CD14-positive monocyte (primary cell): ENCODE data around the gene CHKA. TPM values are rescaled to one million over a fixed set of nuclear protein-coding genes. Genes with fewer than 3 reads are reported as not detected.
A peak's percentile ranks its signal among the peaks of the same experiment; 100 is the strongest.

Experiments
- DNase-seq, 3 donors: peaks; one replicate each; pipeline ENCODE4 v3.0.0-alpha.2; 2011 to 2022
- H2AFZ ChIP-seq: 2 replicates; pipeline ENCODE4 v1.6.0; 2012; ENCODE audit warnings: mild to moderate bottlenecking, low read depth, low read length, inconsistent platforms; ENCODE audit not compliant: insufficient read depth, poor library complexity, severe bottlenecking
- H3K27ac ChIP-seq, 2 donors: 1 replicate in 1 of 2; 2 replicates in 1 of 2; pipeline ENCODE4 v1.5.1; 2012 to 2013; ENCODE audit warnings: low read length in 2 of 2, control low read depth in 1 of 2, inconsistent platforms in 1 of 2, low read depth in 1 of 2, mild to moderate bottlenecking in 1 of 2
- H3K27me3 ChIP-seq, 2 donors: one replicate each; pipeline versions ENCODE4 v1.6.0 to v1.6.1; 2011 to 2013; ENCODE audit warnings: low read length in 2 of 2; ENCODE audit not compliant: control insufficient read depth in 2 of 2, insufficient read depth in 2 of 2
- H3K36me3 ChIP-seq, 2 donors: replicated peaks in 1 of 2; 1 replicate in 1 of 2; 2 replicates in 1 of 2; pipeline versions ENCODE4 v1.5.1 to v1.6.1; 2012 to 2013; ENCODE audit warnings: low read length in 2 of 2, control low read depth in 1 of 2, inconsistent platforms in 1 of 2, mild to moderate bottlenecking in 1 of 2; ENCODE audit not compliant: insufficient read depth in 2 of 2, control insufficient read depth in 1 of 2
- H3K4me1 ChIP-seq, 2 donors: 1 replicate in 1 of 2; 2 replicates in 1 of 2; pipeline versions ENCODE4 v1.5.1 to v1.6.1; 2012 to 2013; ENCODE audit warnings: low read length in 2 of 2, control low read depth in 1 of 2, inconsistent platforms in 1 of 2, mild to moderate bottlenecking in 1 of 2, moderate library complexity in 1 of 2; ENCODE audit not compliant: insufficient read depth in 2 of 2, control insufficient read depth in 1 of 2
- H3K4me2 ChIP-seq: replicated peaks from 2 replicates; pipeline ENCODE3; 2012; ENCODE audit warnings: low read length, moderate library complexity, mild to moderate bottlenecking; ENCODE audit not compliant: poor library complexity, severe bottlenecking; ENCODE audit errors: extremely low read depth
- H3K4me3 ChIP-seq, 3 experiments: fragments of 200-600 bp in 1 of 3; sonication (generic) in 1 of 3; replicated peaks in 1 of 3; 1 replicate in 2 of 3; 2 replicates in 1 of 3; pipeline ENCODE4 v1.5.1; 2011 to 2013; ENCODE audit warnings: low read length in 3 of 3, mild to moderate bottlenecking in 3 of 3, control low read depth in 2 of 3, low read depth in 2 of 3, inconsistent platforms in 1 of 3, moderate library complexity in 1 of 3
- H3K79me2 ChIP-seq: 2 replicates; pipeline ENCODE4 v1.6.0; 2012; ENCODE audit warnings: mild to moderate bottlenecking, control low read depth, inconsistent platforms, low read length, moderate library complexity; ENCODE audit not compliant: insufficient read depth
- H3K9ac ChIP-seq: 2 replicates; pipeline ENCODE4 v1.6.0; 2017; ENCODE audit warnings: low read length, mild to moderate bottlenecking; ENCODE audit not compliant: insufficient read depth, poor library complexity, severe bottlenecking
- H3K9me3 ChIP-seq, 2 donors: replicated peaks in 1 of 2; 1 replicate in 1 of 2; 2 replicates in 1 of 2; pipeline versions ENCODE4 v1.5.1 to v1.6.1; 2012 to 2013; ENCODE audit warnings: low read length in 2 of 2, control low read depth in 1 of 2; ENCODE audit not compliant: control insufficient read depth in 1 of 2, insufficient read depth in 1 of 2
- H4K20me1 ChIP-seq: 2 replicates; pipeline ENCODE4 v1.6.0; 2012; ENCODE audit warnings: mild to moderate bottlenecking, low read length, control low read depth, moderate library complexity; ENCODE audit not compliant: insufficient read depth
- H3K27ac Mint-ChIP-seq, 7 donors: one replicate each; pipeline ENCODE4 v1.8.0; 2020; ENCODE audit warnings: mild to moderate bottlenecking in 7 of 7, mixed read lengths in 7 of 7, moderate library complexity in 6 of 7, inconsistent platforms in 2 of 7
- H3K27me3 Mint-ChIP-seq, 3 donors: one replicate each; pipeline ENCODE4 v1.8.0; 2021 to 2022; ENCODE audit warnings: low read depth in 3 of 3, mild to moderate bottlenecking in 3 of 3, mixed read lengths in 3 of 3, moderate library complexity in 3 of 3, inconsistent platforms in 1 of 3
- H3K36me3 Mint-ChIP-seq, 2 donors: one replicate each; pipeline ENCODE4 v1.8.0; 2020; ENCODE audit warnings: mixed read lengths in 2 of 2, inconsistent platforms in 1 of 2, mild to moderate bottlenecking in 1 of 2
- H3K4me1 Mint-ChIP-seq: one replicate; pipeline ENCODE4 v1.8.0; 2020; ENCODE audit warnings: mild to moderate bottlenecking, mixed read lengths
- H3K4me3 Mint-ChIP-seq, 2 donors: one replicate each; pipeline ENCODE4 v1.8.0; 2020; ENCODE audit warnings: mild to moderate bottlenecking in 2 of 2, mixed read lengths in 2 of 2, moderate library complexity in 1 of 2
- H3K9me3 Mint-ChIP-seq, 7 donors: one replicate each; pipeline ENCODE4 v1.8.0; 2020 to 2022; ENCODE audit warnings: mixed read lengths in 7 of 7, mild to moderate bottlenecking in 6 of 7, moderate library complexity in 6 of 7, inconsistent platforms in 2 of 7
- WGBS: methylation state at CpG from one replicate; pipeline ENCODE4 v1.1.5; 2013; ENCODE audit warnings: missing lambda C conversion rate; ENCODE audit not compliant: insufficient coverage; 5-methylcytosine and 5-hydroxymethylcytosine counted together
- intact Hi-C, 2 donors: fragments of 100-400 bp; cut with micrococcal nuclease; formaldehyde crosslinking; loops; one replicate each; pipeline versions ENCODE4 v1.15.0 to v1.15.1; 2023
- polyA plus RNA-seq, 3 donors: library from polyadenylated mRNA; depleted of rRNA in 1 of 3; unstranded in 2 of 3; stranded (reverse) in 1 of 3; fragments of 300-500 nt in 2 of 3; fragments of >200 nt in 1 of 3; fragmentation: Illumina TruSeq in 2 of 3; gene quantifications; 1 replicate in 2 of 3; 2 replicates in 1 of 3; pipeline ENCODE4 v1.2.3, GENCODE V29; 2012 to 2021
- TF ChIP-seq, protein P1 (sequence below): fragments of 200-600 bp; IDR thresholded peaks from one replicate; pipeline ENCODE4 v1.8.0; 2022; ENCODE audit warnings: antibody characterized with exemption, mild to moderate bottlenecking

The CHKA gene
- polyA plus RNA-seq, 3 donors: 2.8 to 20.9 (median 5.7) TPM

DNA sequence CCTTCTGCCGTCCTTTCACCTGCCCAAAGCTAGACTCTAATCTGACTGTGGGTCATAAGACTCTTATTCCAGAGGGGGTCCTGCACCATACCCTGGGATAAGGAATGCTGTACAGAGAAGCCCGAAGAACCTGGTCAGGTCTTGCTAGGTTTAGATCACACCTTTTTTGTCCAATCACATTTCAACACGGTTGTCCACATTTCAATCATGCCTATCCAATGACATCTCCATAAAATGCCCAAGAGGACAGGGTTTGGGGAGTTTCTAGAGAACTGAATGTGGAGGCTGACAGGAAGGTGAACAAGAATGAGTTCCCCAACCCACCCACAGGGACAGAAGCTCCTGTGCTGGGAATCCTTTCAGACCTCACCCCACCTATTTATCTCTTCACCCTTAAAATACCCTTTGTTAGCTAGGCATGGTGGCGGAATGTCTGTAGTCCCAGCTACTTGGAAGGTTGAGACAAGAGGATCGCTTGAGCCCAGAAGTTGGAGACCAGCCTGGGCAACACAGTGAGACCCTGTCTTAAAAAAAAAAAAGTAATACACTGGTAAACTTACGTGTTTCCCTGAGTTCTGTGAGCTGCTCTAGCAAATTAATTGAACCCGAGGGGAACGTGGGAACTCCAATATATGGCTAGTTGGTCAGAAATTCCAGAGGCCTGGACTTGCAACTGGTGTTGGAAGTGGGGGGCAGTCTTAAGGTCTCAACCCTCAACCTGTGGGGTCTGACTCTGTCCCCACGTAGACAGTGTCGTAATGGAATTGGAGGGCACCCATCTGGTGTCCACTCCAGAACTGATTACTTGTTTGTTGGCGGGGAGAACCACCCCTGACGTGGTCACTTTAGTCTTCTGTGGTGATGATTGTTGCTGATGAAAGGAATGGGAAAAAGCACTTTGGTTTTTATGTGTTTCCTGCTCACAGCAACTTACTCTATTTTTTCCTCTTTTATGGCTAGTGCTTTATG lies 64.6 kb downstream of the CHKA start:
- no peak for DNase-seq
- TF ChIP-seq, protein P1, sequence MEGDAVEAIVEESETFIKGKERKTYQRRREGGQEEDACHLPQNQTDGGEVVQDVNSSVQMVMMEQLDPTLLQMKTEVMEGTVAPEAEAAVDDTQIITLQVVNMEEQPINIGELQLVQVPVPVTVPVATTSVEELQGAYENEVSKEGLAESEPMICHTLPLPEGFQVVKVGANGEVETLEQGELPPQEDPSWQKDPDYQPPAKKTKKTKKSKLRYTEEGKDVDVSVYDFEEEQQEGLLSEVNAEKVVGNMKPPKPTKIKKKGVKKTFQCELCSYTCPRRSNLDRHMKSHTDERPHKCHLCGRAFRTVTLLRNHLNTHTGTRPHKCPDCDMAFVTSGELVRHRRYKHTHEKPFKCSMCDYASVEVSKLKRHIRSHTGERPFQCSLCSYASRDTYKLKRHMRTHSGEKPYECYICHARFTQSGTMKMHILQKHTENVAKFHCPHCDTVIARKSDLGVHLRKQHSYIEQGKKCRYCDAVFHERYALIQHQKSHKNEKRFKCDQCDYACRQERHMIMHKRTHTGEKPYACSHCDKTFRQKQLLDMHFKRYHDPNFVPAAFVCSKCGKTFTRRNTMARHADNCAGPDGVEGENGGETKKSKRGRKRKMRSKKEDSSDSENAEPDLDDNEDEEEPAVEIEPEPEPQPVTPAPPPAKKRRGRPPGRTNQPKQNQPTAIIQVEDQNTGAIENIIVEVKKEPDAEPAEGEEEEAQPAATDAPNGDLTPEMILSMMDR: no peak
- no peaks in the 10 kb centered on the region for H3K27me3 Mint-ChIP-seq
- Histone ChIP-seq H3K27ac (no peak overlapping the region), H3K4me2 (no peak overlapping the region), H3K27me3 (no peaks in the 10 kb centered on the region), H4K20me1 (peaks cover 28% of the 10 kb centered on the region), H3K4me1 (no peaks in the 10 kb centered on the region), H3K9ac (no peak overlapping the region), H3K79me2 (no peaks in the 10 kb centered on the region), H2AFZ (no peak overlapping the region), H3K36me3 (peaks cover 23 to 59% of the 10 kb centered on the region in 2 donors), H3K4me3 (no peak overlapping the region), H3K9me3 (no peaks in the 10 kb centered on the region)
- H3K4me3 Mint-ChIP-seq: no peak overlapping the region
- peak overlapping the region in 3 of 7 donors; percentile 5 to 72 (median 41) for H3K27ac Mint-ChIP-seq
- peaks cover 0 to 2% (median 0%) of the 10 kb centered on the region in 7 donors for H3K9me3 Mint-ChIP-seq
- intact Hi-C loops: no loop called here
- H3K36me3 Mint-ChIP-seq: peaks cover 45 to 48% of the 10 kb centered on the region in 2 donors
- no peaks in the 10 kb centered on the region for H3K4me1 Mint-ChIP-seq
- 96% methylated on average over 8 of the region's 12 CpGs for WGBS

DNA sequence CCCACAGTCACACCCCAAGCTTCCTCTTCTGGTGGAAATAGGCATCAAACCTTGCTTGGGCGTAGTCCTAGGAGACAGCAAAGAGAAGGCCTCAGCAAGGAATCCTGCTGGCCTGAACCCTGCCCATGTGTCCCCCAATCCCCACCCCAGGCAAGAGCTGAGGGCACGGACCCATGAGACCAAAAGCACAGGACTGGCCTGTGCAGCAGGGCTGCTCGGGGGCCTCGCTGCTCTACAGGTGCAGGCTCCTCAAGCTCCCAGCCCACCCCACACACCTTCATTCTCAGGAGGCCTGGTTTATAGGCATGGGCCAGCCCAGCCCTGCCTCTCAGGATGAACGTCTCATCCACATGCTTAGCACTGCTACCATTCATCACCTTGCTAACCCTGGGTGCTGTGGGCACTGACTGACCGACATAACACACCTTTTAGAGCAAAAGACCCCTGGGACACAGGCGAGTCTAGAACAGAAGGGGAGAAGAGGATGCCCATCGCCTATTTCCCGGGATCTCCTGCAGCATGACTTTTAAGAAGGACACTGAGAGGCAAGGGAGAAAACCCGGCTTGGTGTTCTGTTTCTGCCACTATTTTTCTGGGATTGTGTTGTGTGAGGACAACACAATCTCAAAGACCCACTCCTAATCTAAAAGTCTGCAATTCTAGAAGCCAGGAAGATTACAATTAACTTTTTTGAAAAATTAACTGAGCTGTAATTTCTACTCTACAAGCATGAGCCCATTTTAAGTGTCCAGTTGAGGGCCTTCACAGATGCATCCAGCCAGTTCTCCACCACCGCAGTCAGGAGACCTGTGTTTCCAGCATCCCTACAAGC lies 67.0 kb downstream of the CHKA start:
- no peak overlapping the region for H3K4me2 ChIP-seq
- Mint-ChIP-seq H3K9me3 (peaks cover 0 to 3% (median 0%) of the 10 kb centered on the region in 7 donors), H3K36me3 (peaks cover 47 to 48% of the 10 kb centered on the region in 2 donors), H3K4me1 (no peaks in the 10 kb centered on the region), H3K27me3 (no peaks in the 10 kb centered on the region), H3K4me3 (no peak overlapping the region), H3K27ac (peak overlapping the region in 5 of 7 donors; percentile 1 to 81 (median 49))
- H3K4me1 ChIP-seq: no peaks in the 10 kb centered on the region
- H4K20me1 ChIP-seq: peaks cover 52% of the 10 kb centered on the region
- H3K4me3 ChIP-seq: no peak overlapping the region
- TF ChIP-seq, protein P1: no peak
- 94% methylated on average over 6 of the region's 11 CpGs for WGBS
- H3K36me3 ChIP-seq: peaks cover 41 to 64% of the 10 kb centered on the region in 2 donors
- no peak overlapping the region for H2AFZ ChIP-seq
- H3K9ac ChIP-seq: no peak overlapping the region
- no peaks in the 10 kb centered on the region for H3K9me3 ChIP-seq
- peak overlapping the region in 1 of 2 donors; percentile 31 for H3K27ac ChIP-seq
- H3K27me3 ChIP-seq: no peaks in the 10 kb centered on the region
- no peak for DNase-seq
- intact Hi-C loops: no loop called here
- no peaks in the 10 kb centered on the region for H3K79me2 ChIP-seq
